SIG-M5 treated with dmso at 0.1 percent for 504 hours (cell line): Measurements from ENCODE around the gene TARP.
"Not testable (repeated sequence)": the region's sequence is repeated elsewhere in the genome, so short reads cannot be mapped to it uniquely, and the experiment has no call there.

Experiments
- DNase-seq: peaks from one replicate; lab custom pipeline; 2025; ENCODE audit not compliant: unreplicated experiment; lab: John Stamatoyannopoulos, UW

Gene TARP

GRCh38 chr7:38262545-38262944 lies 10.9 kb downstream of the TARP start:
- DNase-seq: no peak

- DNase-seq: not testable (repeated sequence)
These were observed 11.4 kb downstream of the TARP start for GRCh38 chr7:38262026-38262425.

GRCh38 chr7:38261601-38262000 lies 11.8 kb downstream of the TARP start:
- not testable (repeated sequence) for DNase-seq

- not testable (repeated sequence) for DNase-seq
These were observed 14.3 kb downstream of the TARP start for GRCh38 chr7:38259157-38259556.

GRCh38 chr7:38257350-38257677 lies 16.1 kb downstream of the TARP start:
- DNase-seq: no peak

- peak; percentile 39 for DNase-seq
These were observed 23.6 kb downstream of the TARP start for GRCh38 chr7:38249849-38250248.

- DNase-seq: no peak
These were observed 25.3 kb downstream of the TARP start for GRCh38 chr7:38248069-38248567.

GRCh38 chr7:38245409-38245977 lies 27.9 kb downstream of the TARP start:
- no peak for DNase-seq

GRCh38 chr7:38244516-38244915 lies 28.9 kb downstream of the TARP start:
- no peak for DNase-seq

GRCh38 chr7:38243345-38243744 lies 30.1 kb downstream of the TARP start:
- peak; percentile 39 for DNase-seq

- DNase-seq: no peak
These were observed 30.6 kb downstream of the TARP start for GRCh38 chr7:38242814-38243213.

GRCh38 chr7:38241071-38241470 lies 32.4 kb downstream of the TARP start:
- no peak for DNase-seq

- not testable (repeated sequence) for DNase-seq
These were observed 34.3 kb downstream of the TARP start for GRCh38 chr7:38239129-38239528.

- no peak for DNase-seq
These were observed 37.8 kb downstream of the TARP start for GRCh38 chr7:38235606-38236005.

- DNase-seq: not testable (repeated sequence)
These were observed 38.7 kb downstream of the TARP start for GRCh38 chr7:38234759-38235158.

- peak; percentile 90 for DNase-seq
These were observed 40.7 kb downstream of the TARP start for GRCh38 chr7:38232502-38233366.

GRCh38 chr7:38229884-38230642 lies 43.4 kb downstream of the TARP start:
- DNase-seq: no peak

GRCh38 chr7:38229386-38229785 lies 44.0 kb downstream of the TARP start:
- DNase-seq: no peak

GRCh38 chr7:38224392-38224791 lies 49.0 kb downstream of the TARP start:
- no peak for DNase-seq

- peak; percentile 24 for DNase-seq
These were observed 50.1 kb downstream of the TARP start for GRCh38 chr7:38223306-38223705.

GRCh38 chr7:38222481-38223096 lies 50.8 kb downstream of the TARP start:
- peak; percentile 55 for DNase-seq
